Small intestine (tissue), 7 donors: ENCODE measurements around the gene C6orf58. TPM values are rescaled to one million over a fixed set of nuclear protein-coding genes. Genes with fewer than 3 reads are reported as not detected.

Experiments
- DNase-seq, 2 donors: peaks; one replicate each; pipeline versions ENCODE4 v3.0.0 to v3.0.0-alpha.2; 2013
- FAIRE-seq: peaks from 2 replicates; lab custom pipeline; 2012; peaks lifted over from hg19 to GRCh38; lab: Jason Lieb, UNC
- H3K27ac ChIP-seq, 3 donors: one replicate each; pipeline ENCODE4 v1.5.1; 2013; ENCODE audit warnings: low read length in 2 of 3, mild to moderate bottlenecking in 2 of 3, control low read depth in 1 of 3, inconsistent platforms in 1 of 3, low read depth in 1 of 3, moderate library complexity in 1 of 3
- H3K27me3 ChIP-seq, 3 donors: one replicate each; pipeline ENCODE4 v1.6.1; 2013; ENCODE audit warnings: low read length in 3 of 3, inconsistent platforms in 1 of 3; ENCODE audit not compliant: control insufficient read depth in 3 of 3, insufficient read depth in 3 of 3
- H3K36me3 ChIP-seq, 3 donors: one replicate each; pipeline ENCODE4 v1.6.1; 2013; ENCODE audit warnings: low read length in 3 of 3, inconsistent platforms in 1 of 3, low read depth in 1 of 3, mild to moderate bottlenecking in 1 of 3, moderate library complexity in 1 of 3; ENCODE audit not compliant: control insufficient read depth in 3 of 3, insufficient read depth in 2 of 3
- H3K4me1 ChIP-seq, 3 donors: one replicate each; pipeline ENCODE4 v1.6.1; 2013; ENCODE audit warnings: low read length in 2 of 3, inconsistent platforms in 1 of 3, low read depth in 1 of 3, mild to moderate bottlenecking in 1 of 3, moderate library complexity in 1 of 3; ENCODE audit not compliant: control insufficient read depth in 3 of 3, insufficient read depth in 2 of 3
- H3K4me3 ChIP-seq, 3 donors: one replicate each; pipeline ENCODE4 v1.5.1; 2013; ENCODE audit warnings: low read length in 3 of 3, control low read depth in 1 of 3, inconsistent platforms in 1 of 3, low read depth in 1 of 3, mild to moderate bottlenecking in 1 of 3, moderate library complexity in 1 of 3
- H3K9me3 ChIP-seq, 2 donors: one replicate each; pipeline ENCODE4 v1.6.1; 2013; ENCODE audit warnings: low read depth in 1 of 2, low read length in 1 of 2; ENCODE audit not compliant: control insufficient read depth in 2 of 2, insufficient read depth in 1 of 2
- WGBS, 3 donors: extraction: QIAGEN DNeasy Blood & Tissue Kit; methylation state at CpG; one replicate each; pipeline ENCODE4 v1.1.7; 2013; 5-methylcytosine and 5-hydroxymethylcytosine counted together
- polyA plus RNA-seq, 4 donors: library from polyadenylated mRNA; stranded (reverse) in 3 of 4; unstranded in 1 of 4; fragments of 200-250 nt in 3 of 4; fragments of 120-200 nt in 1 of 4; gene quantifications; one replicate each; pipeline versions ENCODE4 v1.2.1 to v1.2.3, GENCODE V29; 2013
- donor health status: healthy with polysubstance abuse.
- donor health status: control.
- donor health status: control.
- donor health status: Bipolar disorder and iron deficiency.
- donor health status: healthy.

C6orf58 gene
- polyA plus RNA-seq, 4 donors: 0.06 to 0.09 TPM; not detected in 2

- no peak for FAIRE-seq
Observed at GRCh38 chr6:127554435-127555006, 22.5 kb upstream of the C6orf58 start.

GRCh38 chr6:127561660-127562059 is 15.3 kb upstream of the C6orf58 start:
- no peak for FAIRE-seq
- Histone ChIP-seq H3K36me3 (no peaks in the 10 kb centered on the region), H3K4me3 (no peak overlapping the region), H3K4me1 (no peaks in the 10 kb centered on the region), H3K27ac (no peak overlapping the region), H3K9me3 (no peaks in the 10 kb centered on the region), H3K27me3 (no peaks in the 10 kb centered on the region)
- 6 to 39% (median 29%) methylated on average over 1 of the region's 1 CpG for WGBS, 3 donors
- DNase-seq: no peak

More at GRCh38 chr6:127554435-127555006, 22.5 kb upstream of the C6orf58 start:
- Histone ChIP-seq H3K4me1 (no peaks in the 10 kb centered on the region), H3K4me3 (no peak overlapping the region), H3K9me3 (no peaks in the 10 kb centered on the region), H3K27me3 (peaks cover 0 to 1% (median 0%) of the 10 kb centered on the region in 3 donors), H3K27ac (no peak overlapping the region), H3K36me3 (no peaks in the 10 kb centered on the region)
- WGBS, 3 donors: 14 to 38% (median 28%) methylated on average over 2 of the region's 2 CpGs
- DNase-seq: peak in 1 of 2 donors; percentile 5

- Histone ChIP-seq H3K9me3 (no peaks in the 10 kb centered on the region), H3K4me1 (no peaks in the 10 kb centered on the region), H3K4me3 (no peak overlapping the region), H3K36me3 (no peaks in the 10 kb centered on the region), H3K27ac (no peak overlapping the region), H3K27me3 (no peaks in the 10 kb centered on the region)
- WGBS, 3 donors: 75 to 82% (median 76%) methylated on average over 3 of the region's 3 CpGs
- FAIRE-seq: no peak
- DNase-seq: no peak
Observed at GRCh38 chr6:127564761-127565160, 12.2 kb upstream of the C6orf58 start.

- no peak for DNase-seq
- Histone ChIP-seq H3K36me3 (no peaks in the 10 kb centered on the region), H3K4me3 (no peak overlapping the region), H3K27me3 (no peaks in the 10 kb centered on the region), H3K9me3 (no peaks in the 10 kb centered on the region), H3K27ac (no peak overlapping the region), H3K4me1 (no peaks in the 10 kb centered on the region)
- no peak for FAIRE-seq
Observed at GRCh38 chr6:127566119-127566518, 10.9 kb upstream of the C6orf58 start.

GRCh38 chr6:127566651-127567050 is 10.3 kb upstream of the C6orf58 start:
- H3K27ac ChIP-seq: no peak overlapping the region
- no peak for FAIRE-seq

GRCh38 chr6:127567476-127567875 is 9.5 kb upstream of the C6orf58 start:
- FAIRE-seq (no peak), DNase-seq (no peak)
- H3K27ac ChIP-seq: no peak overlapping the region
- H3K36me3 ChIP-seq: no peaks in the 10 kb centered on the region
- no peaks in the 10 kb centered on the region for H3K4me1 ChIP-seq
- H3K27me3 ChIP-seq: no peaks in the 10 kb centered on the region
- no peaks in the 10 kb centered on the region for H3K9me3 ChIP-seq
- H3K4me3 ChIP-seq: no peak overlapping the region
- WGBS, 3 donors: 44 to 74% (median 46%) methylated on average over 2 of the region's 2 CpGs

More at GRCh38 chr6:127566651-127567050, 10.3 kb upstream of the C6orf58 start:
- Histone ChIP-seq H3K4me1 (no peaks in the 10 kb centered on the region), H3K4me3 (no peak overlapping the region), H3K36me3 (no peaks in the 10 kb centered on the region), H3K27me3 (no peaks in the 10 kb centered on the region), H3K9me3 (no peaks in the 10 kb centered on the region)
- DNase-seq: no peak

GRCh38 chr6:127570739-127571389 is 6.1 kb upstream of the C6orf58 start:
- 45 to 54% (median 50%) methylated on average over 1 of the region's 1 CpG for WGBS, 3 donors

GRCh38 chr6:127578900-127579299 is 1.9 kb downstream of the C6orf58 start:
- 48 to 59% (median 58%) methylated on average over 3 of the region's 3 CpGs for WGBS, 3 donors
- Histone ChIP-seq H3K9me3 (no peaks in the 10 kb centered on the region), H3K27me3 (no peaks in the 10 kb centered on the region), H3K27ac (no peak overlapping the region), H3K4me1 (no peaks in the 10 kb centered on the region), H3K4me3 (no peak overlapping the region), H3K36me3 (no peaks in the 10 kb centered on the region)
- DNase-seq (no peak), FAIRE-seq (no peak)

More at GRCh38 chr6:127570739-127571389, 6.1 kb upstream of the C6orf58 start:
- FAIRE-seq (peak; percentile 30), DNase-seq (no peak)
- H3K27me3 ChIP-seq: no peaks in the 10 kb centered on the region
- H3K4me1 ChIP-seq: no peaks in the 10 kb centered on the region
- H3K4me3 ChIP-seq: no peak overlapping the region
- no peak overlapping the region for H3K27ac ChIP-seq
- no peaks in the 10 kb centered on the region for H3K9me3 ChIP-seq
- no peaks in the 10 kb centered on the region for H3K36me3 ChIP-seq

GRCh38 chr6:127581576-127581975 is 4.6 kb downstream of the C6orf58 start:
- Histone ChIP-seq H3K4me3 (no peak overlapping the region), H3K9me3 (no peaks in the 10 kb centered on the region), H3K36me3 (no peaks in the 10 kb centered on the region), H3K4me1 (no peaks in the 10 kb centered on the region), H3K27me3 (no peaks in the 10 kb centered on the region), H3K27ac (no peak overlapping the region)
- DNase-seq (no peak), FAIRE-seq (no peak)
